ENCODE measurements around the gene TENT4A.

DNA sequence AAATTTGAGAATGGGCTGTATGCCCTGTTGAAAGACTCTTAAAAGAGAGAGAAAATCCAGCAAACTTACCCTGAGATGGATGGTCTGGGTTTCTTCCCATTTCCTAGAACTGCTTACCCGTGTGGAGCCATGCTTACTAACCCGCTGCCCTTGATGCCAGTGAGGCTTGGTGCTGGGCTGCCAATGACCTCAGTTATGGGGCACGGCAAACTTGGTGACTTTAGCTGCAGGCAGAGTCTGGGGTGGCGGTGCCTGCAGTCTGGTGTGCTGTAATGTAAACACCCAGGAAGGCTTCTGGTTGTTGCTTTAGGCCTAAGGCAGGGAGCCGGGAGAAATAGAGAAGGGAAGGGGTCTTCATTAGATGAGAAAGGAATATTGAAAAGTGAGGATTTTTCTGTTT is 7.3 kb upstream of the TENT4A start:
- TF ChIP-seq, protein P1, sequence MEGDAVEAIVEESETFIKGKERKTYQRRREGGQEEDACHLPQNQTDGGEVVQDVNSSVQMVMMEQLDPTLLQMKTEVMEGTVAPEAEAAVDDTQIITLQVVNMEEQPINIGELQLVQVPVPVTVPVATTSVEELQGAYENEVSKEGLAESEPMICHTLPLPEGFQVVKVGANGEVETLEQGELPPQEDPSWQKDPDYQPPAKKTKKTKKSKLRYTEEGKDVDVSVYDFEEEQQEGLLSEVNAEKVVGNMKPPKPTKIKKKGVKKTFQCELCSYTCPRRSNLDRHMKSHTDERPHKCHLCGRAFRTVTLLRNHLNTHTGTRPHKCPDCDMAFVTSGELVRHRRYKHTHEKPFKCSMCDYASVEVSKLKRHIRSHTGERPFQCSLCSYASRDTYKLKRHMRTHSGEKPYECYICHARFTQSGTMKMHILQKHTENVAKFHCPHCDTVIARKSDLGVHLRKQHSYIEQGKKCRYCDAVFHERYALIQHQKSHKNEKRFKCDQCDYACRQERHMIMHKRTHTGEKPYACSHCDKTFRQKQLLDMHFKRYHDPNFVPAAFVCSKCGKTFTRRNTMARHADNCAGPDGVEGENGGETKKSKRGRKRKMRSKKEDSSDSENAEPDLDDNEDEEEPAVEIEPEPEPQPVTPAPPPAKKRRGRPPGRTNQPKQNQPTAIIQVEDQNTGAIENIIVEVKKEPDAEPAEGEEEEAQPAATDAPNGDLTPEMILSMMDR (IDR thresholded peaks at IDR 0.05; ENCODE audit: poor library complexity): no peak
- TF ChIP-seq EZH2phosphoT487 (IDR thresholded peaks at IDR 0.05; ENCODE audit: low read depth, severe bottlenecking, unreplicated experiment): no peak

All from hepatocyte (in vitro differentiated cells).